GM21786 (cell line): ENCODE data around the gene DCUN1D3.
"Not testable (repeated sequence)": the region's sequence is repeated elsewhere in the genome, so short reads cannot be mapped to it uniquely, and the experiment has no call there.

Experiments
- ATAC-seq: cut with Tn5 transposase; IDR thresholded peaks from one replicate; pipeline ENCODE4 v1.9.1; 2021; ENCODE audit not compliant: unreplicated experiment

DCUN1D3 gene

DNA sequence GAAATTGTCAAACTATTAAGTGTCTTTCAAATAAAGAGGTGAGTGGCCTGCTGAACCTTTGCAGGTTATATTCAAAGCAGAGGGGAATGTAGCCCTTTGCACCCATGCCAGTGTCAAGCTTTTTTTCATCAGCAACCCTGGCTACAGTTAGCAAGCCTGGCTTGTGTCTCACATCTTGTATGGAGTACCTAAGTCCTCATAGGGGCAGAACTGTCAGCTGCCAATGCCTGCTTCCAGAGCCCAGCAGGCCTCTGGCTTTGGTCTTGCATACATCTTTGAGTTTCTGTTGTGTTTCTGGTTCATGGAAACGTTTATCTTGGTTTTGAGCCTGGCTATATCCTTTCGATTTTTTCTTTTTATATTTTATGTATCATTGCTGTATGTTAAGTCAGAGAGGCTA, 67.1 kb downstream of the DCUN1D3 start:
- ATAC-seq, result no peak

DNA sequence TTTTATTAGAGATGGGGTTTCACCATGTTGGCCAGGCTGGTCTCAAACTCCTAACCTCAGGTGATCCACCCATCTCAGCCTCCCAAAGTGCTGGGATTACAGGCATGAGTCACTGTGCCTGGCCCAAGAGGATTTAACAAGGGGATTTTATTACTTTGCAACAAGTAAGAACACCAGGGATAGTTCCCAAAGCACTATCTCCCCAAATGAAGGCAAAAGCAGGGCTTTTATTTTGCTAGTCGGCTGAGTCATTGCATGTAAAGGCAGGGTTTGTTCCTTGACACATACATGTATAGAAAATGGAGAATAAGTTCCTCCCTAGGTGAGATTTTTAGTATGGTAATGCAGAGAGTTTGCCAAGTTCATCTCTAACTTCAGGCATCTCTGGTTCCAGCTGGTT, 69.8 kb downstream of the DCUN1D3 start:
- no peak for ATAC-seq

DNA sequence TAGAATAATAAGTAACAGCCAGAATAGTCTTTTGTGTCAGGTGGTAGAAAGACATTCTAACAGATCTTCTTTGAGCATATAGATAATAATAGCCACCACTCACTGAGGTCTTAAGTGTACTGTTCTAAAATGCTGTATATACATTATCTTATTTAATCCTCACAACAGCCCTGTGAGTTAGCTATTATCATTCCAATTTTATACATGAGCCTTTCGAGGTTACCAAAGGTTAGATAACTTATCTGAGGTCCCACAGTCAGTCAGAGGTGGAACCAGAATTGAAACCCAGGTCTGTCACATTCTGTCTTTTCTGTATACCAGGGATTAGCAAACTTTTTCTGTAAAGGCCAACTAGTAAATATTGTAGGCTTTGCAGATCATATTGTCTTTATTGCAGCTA, 70.6 kb downstream of the DCUN1D3 start:
- no peak for ATAC-seq

DNA sequence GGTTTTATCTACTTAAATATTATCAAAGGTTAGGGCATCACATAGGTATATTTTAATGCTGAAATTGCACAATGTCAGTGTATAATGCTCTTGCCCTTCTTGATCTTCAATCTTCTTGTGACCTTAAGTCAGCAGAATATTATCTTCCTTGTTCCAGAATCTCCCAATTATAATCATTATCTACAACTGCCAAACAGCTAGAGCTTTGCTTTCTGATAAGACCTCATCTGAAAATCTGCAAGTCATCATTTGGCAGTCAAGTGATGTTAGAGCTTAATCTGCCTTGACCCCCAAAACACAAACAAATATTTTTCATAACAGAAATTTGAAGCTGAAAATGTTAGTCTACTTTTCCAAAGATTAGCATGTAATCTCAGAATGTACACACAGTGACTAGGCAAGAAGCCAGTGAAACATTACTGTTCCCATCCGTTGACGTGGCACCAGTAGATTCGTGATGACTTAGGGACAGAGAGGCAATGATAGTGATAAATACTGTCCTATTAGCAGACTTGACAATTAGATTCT, 74.1 kb downstream of the DCUN1D3 start:
- ATAC-seq, result no peak

DNA sequence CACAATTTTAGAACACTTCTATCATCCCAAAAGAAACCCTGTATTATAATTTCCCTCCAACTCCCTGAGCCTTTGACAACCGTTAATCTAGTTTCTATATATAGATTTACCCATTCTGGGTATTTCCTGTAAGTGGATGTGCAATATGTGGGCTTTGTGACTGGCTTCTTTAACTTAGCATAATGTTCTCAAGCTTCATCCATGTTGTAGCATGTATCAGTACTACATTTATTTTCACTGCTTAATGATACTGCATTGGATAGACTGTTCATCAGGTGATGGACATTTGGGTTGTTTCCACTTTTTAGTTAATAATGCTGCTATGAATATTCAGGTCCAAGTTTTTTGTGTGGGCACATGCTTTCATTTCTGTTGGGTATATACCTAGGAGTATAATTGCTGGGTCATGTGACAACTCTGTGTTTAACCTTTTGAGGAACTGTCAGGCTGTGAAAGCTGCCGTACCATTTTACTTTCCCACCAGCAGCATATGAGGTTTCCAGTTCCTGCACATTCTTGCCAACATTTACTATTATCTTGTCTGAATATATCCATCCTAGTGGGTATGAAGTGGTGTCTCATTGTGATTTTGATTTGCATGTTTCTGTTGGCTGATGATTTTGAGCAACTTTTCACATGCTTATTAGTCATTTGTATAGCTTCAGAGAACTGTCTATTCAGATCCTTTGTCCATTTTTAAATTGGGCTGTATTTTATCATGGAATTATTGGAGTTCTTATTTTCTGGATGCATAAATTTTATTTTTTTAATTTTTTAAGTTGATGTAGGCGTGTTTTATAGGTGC, 77.4 kb downstream of the DCUN1D3 start:
- no peak for ATAC-seq

DNA sequence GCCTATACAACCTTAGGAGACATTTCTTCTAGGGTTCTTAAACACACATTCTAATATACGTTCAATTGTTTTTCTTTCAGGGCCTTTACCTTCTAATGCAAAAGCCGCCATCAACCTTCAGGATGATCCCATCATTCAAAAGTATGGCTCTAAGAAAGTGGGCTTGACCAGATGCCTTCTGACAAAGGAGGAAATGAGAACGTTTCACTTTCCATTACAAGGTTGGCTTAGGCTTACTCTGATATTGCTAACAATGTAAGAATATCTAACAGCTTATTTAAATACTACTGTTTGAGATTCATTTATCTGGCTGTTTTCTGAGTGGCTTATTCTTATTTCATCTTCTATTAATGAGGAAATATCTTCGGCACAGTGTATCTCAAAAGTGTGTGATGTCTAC, 78.5 kb downstream of the DCUN1D3 start:
- no peak for ATAC-seq

DNA sequence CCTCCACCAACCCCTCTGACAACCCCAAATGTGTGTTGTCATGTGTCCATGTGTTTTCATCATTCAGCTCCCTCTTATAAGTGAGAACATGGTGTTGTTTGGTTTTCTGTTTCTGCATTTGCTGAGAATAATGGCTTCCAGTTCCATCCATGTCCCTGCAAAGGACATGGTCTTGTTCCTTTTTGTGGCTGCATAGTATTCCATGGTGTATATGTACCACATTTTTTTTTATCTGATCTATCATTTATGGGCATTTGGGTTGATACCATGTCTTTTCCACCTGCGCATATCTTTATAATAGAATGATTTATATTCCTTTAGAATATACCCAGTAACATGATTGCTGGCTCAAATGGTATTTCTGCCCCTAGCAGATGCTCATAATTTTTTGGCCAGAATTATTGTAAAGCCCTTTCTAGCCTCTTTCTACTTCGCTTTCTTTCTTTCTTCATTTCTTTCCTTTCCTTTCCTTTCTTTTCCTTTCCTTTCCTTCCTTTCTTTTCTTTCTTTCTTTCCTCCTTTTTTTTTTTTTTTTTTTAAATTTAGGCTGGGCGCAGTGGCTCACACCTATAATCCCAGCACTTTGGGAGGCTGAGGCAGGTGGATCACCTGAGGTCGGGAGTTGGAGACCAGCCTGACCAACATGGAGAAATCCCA, 81.1 kb downstream of the DCUN1D3 start:
- ATAC-seq, result no peak

DNA sequence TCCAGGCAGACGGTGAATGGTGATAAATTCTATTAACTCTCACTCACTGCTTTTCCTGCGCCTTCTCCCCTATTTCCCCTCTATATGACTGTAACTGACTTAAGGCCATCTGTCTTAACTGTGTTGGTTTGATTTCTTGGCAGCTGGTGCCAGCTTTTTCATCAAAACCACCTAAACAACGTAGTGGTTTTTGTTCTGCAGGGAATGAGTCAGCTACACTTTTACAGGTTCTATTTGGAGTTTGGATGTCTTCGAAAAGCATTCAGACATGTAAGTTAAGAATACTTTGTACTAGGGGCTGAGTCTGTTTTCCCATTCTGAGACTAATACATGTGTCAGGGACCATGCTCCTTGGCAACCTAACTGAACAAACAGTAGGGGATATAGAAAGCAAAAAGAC, 85.4 kb downstream of the DCUN1D3 start:
- ATAC-seq, result no peak

DNA sequence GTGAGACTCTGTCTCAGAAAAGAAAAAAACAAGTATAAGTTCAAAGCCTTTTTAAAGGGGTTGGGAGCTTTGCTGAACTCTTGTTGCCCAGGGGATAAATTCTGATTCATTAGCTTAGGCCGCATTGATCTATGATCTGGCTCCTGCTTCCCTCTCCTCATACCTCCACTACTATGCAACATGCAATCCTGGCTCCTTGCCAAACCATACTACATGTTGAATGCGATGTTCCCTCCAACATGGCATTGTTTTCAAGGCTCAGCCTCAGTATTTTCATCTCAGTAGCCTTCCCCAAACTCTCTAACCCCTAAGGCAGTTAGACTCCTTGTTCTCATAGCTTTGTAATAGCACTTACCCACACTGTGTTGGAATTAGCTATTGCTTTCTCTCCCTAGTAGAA, 87.6 kb downstream of the DCUN1D3 start:
- no peak for ATAC-seq

DNA sequence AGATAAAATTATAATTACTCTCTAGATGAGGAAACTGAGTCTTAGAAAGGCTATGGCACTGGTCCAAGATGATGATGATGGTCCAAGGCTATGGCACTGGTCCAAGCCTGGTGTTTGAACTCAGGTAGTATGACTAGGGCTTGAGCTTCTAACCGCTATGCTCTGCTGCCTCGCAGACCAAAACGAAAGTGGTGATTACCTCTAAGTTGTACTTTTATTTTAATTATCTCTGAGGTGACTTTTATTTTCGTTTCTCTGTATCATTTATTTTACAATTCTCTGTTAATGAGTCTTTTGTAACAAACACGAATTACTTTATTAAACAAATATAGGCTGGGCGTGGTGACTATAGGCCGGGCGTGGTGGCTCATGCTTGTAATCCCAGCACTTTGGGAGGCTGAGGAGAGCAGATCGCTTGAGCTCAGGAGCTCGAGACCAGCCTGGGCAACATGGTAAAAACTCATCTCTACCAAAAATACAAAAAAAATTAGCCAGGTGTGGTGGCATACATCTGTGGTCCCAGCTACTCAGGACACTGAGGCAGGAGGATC, 88.2 kb downstream of the DCUN1D3 start:
- no peak for ATAC-seq

DNA sequence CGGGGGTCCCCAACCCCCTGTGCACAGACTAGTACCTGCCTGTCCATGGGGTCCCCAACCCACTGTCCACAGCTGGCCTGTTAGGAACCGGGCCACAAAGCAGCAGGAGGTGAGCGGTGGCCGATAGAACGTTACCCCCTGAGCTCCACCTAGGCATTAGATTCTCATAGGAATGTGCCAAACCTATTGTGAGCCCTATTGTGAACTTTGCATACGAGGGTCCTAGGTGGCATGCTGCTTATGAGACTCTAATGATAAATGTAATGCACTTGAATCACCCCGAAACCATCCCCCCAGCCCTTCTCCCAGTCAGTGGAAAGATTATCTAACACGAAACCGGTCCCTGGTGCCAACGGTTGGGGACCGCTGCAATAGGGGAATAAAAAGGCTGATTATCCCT, 92.3 kb downstream of the DCUN1D3 start:
- ATAC-seq, result no peak

DNA sequence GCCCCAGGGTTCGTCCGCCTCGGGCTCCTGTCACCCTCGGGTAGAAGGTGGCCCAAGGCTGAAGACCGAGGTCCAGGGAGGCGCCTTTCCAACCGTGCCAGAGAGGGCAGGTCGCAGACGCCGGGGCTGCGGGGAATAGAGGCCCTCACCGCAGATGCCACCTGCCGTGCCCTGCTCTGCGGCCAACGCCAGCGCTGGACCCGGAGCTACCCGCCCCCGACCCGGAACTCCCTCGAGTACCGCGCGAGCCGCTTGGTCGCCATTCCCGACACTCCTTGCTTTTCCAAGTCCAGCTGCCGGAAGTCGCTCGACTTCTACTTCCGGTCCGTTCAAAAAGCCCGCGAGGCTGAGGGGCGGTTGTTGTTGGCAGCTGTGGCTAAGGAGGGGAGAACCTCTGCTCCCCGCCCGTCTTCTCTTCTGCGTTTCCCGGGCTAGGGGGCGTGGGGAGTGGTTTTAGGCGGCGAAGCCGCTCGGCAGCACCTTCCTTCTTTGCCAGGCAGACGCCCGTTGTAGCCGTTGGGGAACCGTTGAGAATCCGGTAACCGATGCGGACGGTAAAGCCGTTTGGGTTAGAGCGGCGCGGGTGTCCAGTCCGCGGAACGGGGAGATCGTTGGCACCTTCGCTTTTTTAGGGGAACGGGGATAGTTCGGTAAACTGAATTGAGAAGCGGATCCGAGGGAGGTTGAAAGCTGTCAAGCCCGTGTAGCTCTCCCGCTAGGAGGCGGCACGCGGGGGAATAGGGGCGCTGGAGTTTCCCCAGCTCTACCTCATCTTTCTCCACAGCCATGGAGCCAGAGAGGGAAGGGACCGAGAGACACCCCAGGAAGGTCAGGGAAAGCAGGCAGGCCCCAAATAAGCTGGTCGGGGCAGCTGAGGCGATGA, 93.7 kb downstream of the DCUN1D3 start, which contains the start of the genes ERI2 and REXO5:
ERI2 (minus strand) TSS at position 305 of the 883 bp plus-strand sequence; CDS start at position 263, 42 bp downstream.
REXO5 (plus strand) TSS at position 360 of the 883 bp plus-strand sequence; CDS start at position 787, 427 bp downstream.
- peak; percentile 77 for ATAC-seq

DNA sequence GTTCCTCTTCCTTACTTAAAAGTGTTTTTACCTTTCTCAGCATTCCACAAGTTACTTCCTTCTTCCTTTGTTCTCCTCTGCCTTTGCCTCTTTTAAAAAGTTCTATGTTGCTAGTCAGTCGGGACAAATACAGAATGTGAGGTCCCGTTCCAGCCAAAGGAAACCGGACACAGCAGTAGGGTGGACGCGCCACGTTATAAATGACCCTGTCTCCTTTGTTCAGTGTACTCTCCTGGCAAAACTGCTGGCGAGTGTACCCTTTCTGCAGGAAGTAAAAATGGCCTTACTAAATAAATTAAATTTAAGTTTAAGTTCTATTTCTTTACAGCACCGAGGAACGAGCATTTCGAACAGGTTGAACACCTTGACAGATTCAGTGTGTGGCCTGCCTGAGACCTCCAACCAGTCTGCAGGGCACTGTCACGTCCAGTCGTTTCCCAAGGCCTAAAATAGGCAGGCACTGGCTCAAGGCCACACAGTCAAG, 94.4 kb downstream of the DCUN1D3 start:
- not testable (repeated sequence) for ATAC-seq
